PC-9 (cell line): ENCODE measurements around the gene LRP1B. TPM values are rescaled to one million over a fixed set of nuclear protein-coding genes. Genes with fewer than 3 reads are reported as not detected.

Experiments used
- BruUV-seq: library from RNA; stranded (reverse); fragments of 400-500 nt; replicated peaks from 2 replicates; lab custom pipeline; 2021; lab: Mats Ljungman, UMichigan
- CTCF ChIA-PET: fragments of 300-600 bp; sonication (Branson Sonifier 250); formaldehyde crosslinking; loops from one replicate; lab custom pipeline; 2022; ENCODE audit warnings: antibody characterized with exemption; lab: Charles Lee
- POLR2A ChIA-PET: fragments of 300-600 bp; sonication (Branson Sonifier 250); formaldehyde crosslinking; loops from one replicate; lab custom pipeline; 2022; ENCODE audit warnings: antibody characterized with exemption; ENCODE audit not compliant: unreplicated experiment; lab: Charles Lee
- DNase-seq, 2 experiments: peaks; one replicate each; pipeline versions ENCODE4 v3.0.0 to v3.0.0-alpha.2; 2015 to 2022; ENCODE audit warnings: mixed read lengths in 1 of 2
- H2AFZ ChIP-seq: fragments of 200-600 bp; sonication (generic); 2 replicates; pipeline ENCODE4 v1.8.1; 2017; ENCODE audit warnings: antibody characterized with exemption
- H3F3A ChIP-seq: fragments of 200-600 bp; sonication (generic); 2 replicates; pipeline ENCODE4 v1.8.1; 2017; ENCODE audit warnings: antibody characterized with exemption, mild to moderate bottlenecking, low read depth; ENCODE audit not compliant: insufficient read depth
- H3K27ac ChIP-seq: fragments of 200-600 bp; sonication (generic); 2 replicates; pipeline ENCODE4 v1.6.1; 2016; ENCODE audit warnings: mixed run types
- H3K27me3 ChIP-seq: fragments of 200-600 bp; sonication (generic); 2 replicates; pipeline ENCODE4 v1.6.1; 2016; ENCODE audit warnings: low read depth, mixed run types; ENCODE audit not compliant: insufficient read depth
- H3K36me3 ChIP-seq: fragments of 200-600 bp; sonication (generic); 2 replicates; pipeline ENCODE4 v1.6.1; 2016; ENCODE audit warnings: low read depth, mixed run types
- H3K4me1 ChIP-seq: fragments of 200-600 bp; sonication (generic); replicated peaks from 2 replicates; pipeline ENCODE4 v1.6.1; 2016; ENCODE audit warnings: mixed run types; ENCODE audit not compliant: insufficient read depth
- H3K4me2 ChIP-seq: fragments of 200-600 bp; sonication (generic); 2 replicates; pipeline ENCODE4 v1.6.1; 2017; ENCODE audit warnings: mixed run types
- H3K4me3 ChIP-seq: fragments of 200-600 bp; sonication (generic); 2 replicates; pipeline ENCODE4 v1.6.1; 2016; ENCODE audit warnings: mixed run types
- H3K79me2 ChIP-seq: fragments of 200-600 bp; sonication (generic); 2 replicates; pipeline ENCODE4 v1.6.1; 2017; ENCODE audit warnings: low read depth, mixed run types
- H3K9me2 ChIP-seq: fragments of 200-600 bp; sonication (generic); 2 replicates; pipeline ENCODE4 v1.8.1; 2017; ENCODE audit warnings: mild to moderate bottlenecking; ENCODE audit not compliant: insufficient read depth
- H3K9me3 ChIP-seq: fragments of 200-600 bp; sonication (generic); 2 replicates; pipeline ENCODE4 v1.8.1; 2016; ENCODE audit warnings: low read depth; ENCODE audit not compliant: insufficient read depth
- H4K20me1 ChIP-seq: fragments of 200-600 bp; sonication (generic); 2 replicates; pipeline ENCODE4 v1.8.1; 2017; ENCODE audit not compliant: insufficient read depth
- CTCF ChIP-seq: fragments of 200-600 bp; sonication (generic); conservative IDR thresholded peaks from 2 replicates; pipeline ENCODE4 v1.6.1; 2017; ENCODE audit warnings: mixed run types, antibody characterized with exemption, mild to moderate bottlenecking, moderate library complexity
- EZH2 ChIP-seq: fragments of 200-600 bp; sonication (generic); IDR thresholded peaks from 2 replicates; pipeline ENCODE4 v1.8.0; 2017; ENCODE audit warnings: antibody characterized with exemption, low read depth
- intact Hi-C: fragments of 100-400 bp; cut with micrococcal nuclease; formaldehyde crosslinking; loops from one replicate; pipeline ENCODE4 v1.10.0; 2022; ENCODE audit not compliant: unreplicated experiment
- total RNA-seq: library from RNA; stranded (reverse); gene quantifications from 2 replicates; pipeline ENCODE4 v1.2.3, GENCODE V29; 2021

The LRP1B gene
- total RNA-seq, 1 experiment from 2014 or later, result 1.7 TPM

GRCh38 chr2:140737006-140737405, 1393.8 kb downstream of the LRP1B start:
- H3K79me2 ChIP-seq, result no peaks in the 10 kb centered on the region
- BruUV-seq, result no TSS peak
- H3K4me1 ChIP-seq, result no peaks in the 10 kb centered on the region
- no peak for TF ChIP-seq CTCF
- TF ChIP-seq EZH2, result no peak
- no peaks in the 10 kb centered on the region for H3K9me3 ChIP-seq
- H3K9me2 ChIP-seq, result no peaks in the 10 kb centered on the region
- H3K27ac ChIP-seq, result no peak overlapping the region
- intact Hi-C loops, result no loop called here
- H3K4me3 ChIP-seq, result no peak overlapping the region
- no peak for DNase-seq
- no peaks in the 10 kb centered on the region for H4K20me1 ChIP-seq
- H2AFZ ChIP-seq, result no peak overlapping the region
- CTCF ChIA-PET, result no interaction called here
- no peaks in the 10 kb centered on the region for H3F3A ChIP-seq
- no peaks in the 10 kb centered on the region for H3K27me3 ChIP-seq
- no peaks in the 10 kb centered on the region for H3K36me3 ChIP-seq
- no peak overlapping the region for H3K4me2 ChIP-seq
- POLR2A ChIA-PET, result no interaction called here

- intact Hi-C loops, result no loop called here
- CTCF ChIA-PET, result no interaction called here
These were observed 1395.8 kb downstream of the LRP1B start for GRCh38 chr2:140734992-140735391.

DNA sequence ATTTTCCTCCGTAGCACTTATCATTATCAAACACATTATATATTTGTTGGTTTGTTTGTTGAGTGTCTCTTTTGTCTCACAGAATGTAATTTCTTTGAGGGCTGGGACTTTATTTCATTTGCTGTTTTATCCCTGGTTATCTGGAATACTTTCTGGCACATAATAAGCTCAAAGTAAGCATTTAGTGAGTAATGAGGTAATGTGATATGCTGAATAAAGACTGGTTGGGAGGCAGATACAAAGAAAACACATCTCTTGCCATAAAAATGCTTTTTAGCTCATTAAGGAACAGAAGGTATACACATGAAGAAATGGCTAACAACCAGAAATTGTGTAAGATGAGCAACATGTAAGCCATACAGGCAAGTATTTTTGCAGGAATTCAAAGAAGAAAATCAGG, 1411.8 kb downstream of the LRP1B start:
- H3K9me3 ChIP-seq, result no peaks in the 10 kb centered on the region
- no peak for DNase-seq
- no peaks in the 10 kb centered on the region; the same call in 1 of the 2 replicates for H3K9me2 ChIP-seq
- H3K4me2 ChIP-seq, result no peak overlapping the region
- no peak overlapping the region for H3K27ac ChIP-seq
- H3F3A ChIP-seq, result no peaks in the 10 kb centered on the region
- no peak overlapping the region for H2AFZ ChIP-seq
- H3K4me1 ChIP-seq, result no peaks in the 10 kb centered on the region
- no TSS peak for BruUV-seq
- no peaks in the 10 kb centered on the region for H3K27me3 ChIP-seq
- intact Hi-C loops, result no loop called here
- TF ChIP-seq CTCF (no peak), EZH2 (no peak)
- no peak overlapping the region for H3K4me3 ChIP-seq
- H3K79me2 ChIP-seq, result no peaks in the 10 kb centered on the region
- H3K36me3 ChIP-seq, result no peaks in the 10 kb centered on the region
- H4K20me1 ChIP-seq, result no peaks in the 10 kb centered on the region
- ChIA-PET POLR2A (no interaction called here), CTCF (no interaction called here)

More at GRCh38 chr2:140734992-140735391, 1395.8 kb downstream of the LRP1B start:
- Histone ChIP-seq H3K27me3 (no peaks in the 10 kb centered on the region), H2AFZ (no peak overlapping the region), H3K27ac (no peak overlapping the region), H3K79me2 (no peaks in the 10 kb centered on the region), H3K4me3 (no peak overlapping the region), H3F3A (no peaks in the 10 kb centered on the region), H3K4me1 (no peaks in the 10 kb centered on the region), H3K9me2 (no peaks in the 10 kb centered on the region), H3K36me3 (no peaks in the 10 kb centered on the region), H3K4me2 (no peak overlapping the region), H4K20me1 (no peaks in the 10 kb centered on the region), H3K9me3 (no peaks in the 10 kb centered on the region)
- POLR2A ChIA-PET, result no interaction called here
- TF ChIP-seq CTCF, result no peak
- no TSS peak for BruUV-seq
- DNase-seq, result no peak
